RPMI7951 (cell line): ENCODE results near the gene LENG1. TPM values are rescaled to one million over a fixed set of nuclear protein-coding genes. Genes with fewer than 3 reads are reported as not detected.
"Not testable (repeated sequence)": the region's sequence is repeated elsewhere in the genome, so short reads cannot be mapped to it uniquely, and the experiment has no call there.

Experiments
- DNase-seq: peaks from one replicate; pipeline ENCODE4 v3.0.0-alpha.2; 2012; ENCODE audit warnings: low read depth
- total RNA-seq: library from RNA; depleted of rRNA; stranded (reverse); fragments of >200 nt; shearing (Covaris generic); gene quantifications from 2 replicates; pipeline ENCODE4 v1.2.3, GENCODE V29; 2014

The LENG1 gene
- total RNA-seq, 1 experiment from 2014 or later: 13.1 TPM

DNA sequence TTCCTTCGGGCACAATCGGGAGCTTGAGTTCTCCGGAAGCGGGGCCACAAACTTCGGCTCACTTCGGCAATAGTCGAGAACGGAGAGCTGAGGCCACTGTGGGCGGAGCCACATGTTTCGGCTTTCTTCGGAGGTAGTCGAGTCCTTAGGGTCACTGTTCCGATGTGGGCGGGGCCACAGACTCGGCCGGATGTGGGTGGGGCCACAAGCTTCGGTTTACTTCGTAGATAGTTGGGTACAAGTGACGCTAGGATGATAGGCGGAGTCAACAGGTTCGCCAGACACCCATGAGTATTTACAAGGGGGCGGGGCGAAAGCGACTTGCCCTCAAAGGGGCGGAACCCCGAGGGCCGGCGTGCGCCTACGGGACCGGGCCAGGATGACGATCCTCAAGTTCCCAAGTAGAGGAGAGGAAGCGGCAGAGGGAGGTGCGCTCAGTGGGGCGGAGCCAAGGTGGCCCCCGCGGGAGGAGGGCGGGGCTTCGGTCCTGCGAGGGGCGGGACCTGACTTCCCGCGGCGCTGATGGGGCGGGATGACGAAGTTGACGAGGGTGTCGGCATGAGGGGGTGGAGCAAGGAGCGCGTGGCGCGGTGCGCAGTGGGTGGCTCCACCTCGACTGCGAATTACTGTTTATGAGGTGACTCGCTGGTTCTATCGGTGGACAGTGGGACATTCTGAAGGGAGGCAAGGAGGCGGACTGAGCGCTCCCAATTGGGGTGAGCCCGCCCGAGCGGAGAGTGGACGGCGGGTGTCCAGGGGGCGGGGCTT is 30.4 kb upstream of the LENG1 start:
- peak; percentile 100 for DNase-seq

DNA sequence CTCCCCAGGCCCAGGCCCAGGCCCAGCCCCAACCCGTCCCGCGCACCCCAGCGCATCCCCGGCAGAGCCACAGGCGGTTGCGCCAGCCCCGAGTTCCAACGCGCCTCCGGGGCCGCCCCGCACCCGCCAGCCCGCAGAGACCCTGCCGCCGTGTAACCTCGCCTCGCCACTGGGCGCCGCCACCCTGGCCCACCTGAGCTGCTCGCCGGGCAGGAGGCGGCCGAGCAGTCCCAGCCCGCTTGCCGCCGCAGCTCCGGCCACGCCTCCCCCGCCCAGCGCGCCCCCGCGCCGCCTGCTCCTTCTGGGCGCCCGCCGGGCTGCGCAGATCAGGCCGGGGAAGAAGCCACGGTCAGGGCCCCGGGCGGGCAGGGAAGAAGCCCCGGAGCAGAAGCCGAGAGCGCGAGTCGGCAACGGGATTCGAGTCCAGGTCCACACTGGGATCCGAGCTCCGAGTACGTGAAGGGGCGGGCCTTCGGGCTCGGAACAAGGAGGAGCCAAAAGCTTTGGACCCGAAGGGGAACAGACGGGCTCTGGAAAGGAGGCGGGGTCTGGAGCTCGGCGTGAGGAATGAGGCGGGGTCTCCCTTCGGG is 29.7 kb upstream of the LENG1 start, which contains the start of gene MBOAT7:
MBOAT7 (minus strand) TSS at position 436 of the 590 bp plus-strand sequence. CDS start 1,072 bp downstream, outside the sequence.
- no peak for DNase-seq

DNA sequence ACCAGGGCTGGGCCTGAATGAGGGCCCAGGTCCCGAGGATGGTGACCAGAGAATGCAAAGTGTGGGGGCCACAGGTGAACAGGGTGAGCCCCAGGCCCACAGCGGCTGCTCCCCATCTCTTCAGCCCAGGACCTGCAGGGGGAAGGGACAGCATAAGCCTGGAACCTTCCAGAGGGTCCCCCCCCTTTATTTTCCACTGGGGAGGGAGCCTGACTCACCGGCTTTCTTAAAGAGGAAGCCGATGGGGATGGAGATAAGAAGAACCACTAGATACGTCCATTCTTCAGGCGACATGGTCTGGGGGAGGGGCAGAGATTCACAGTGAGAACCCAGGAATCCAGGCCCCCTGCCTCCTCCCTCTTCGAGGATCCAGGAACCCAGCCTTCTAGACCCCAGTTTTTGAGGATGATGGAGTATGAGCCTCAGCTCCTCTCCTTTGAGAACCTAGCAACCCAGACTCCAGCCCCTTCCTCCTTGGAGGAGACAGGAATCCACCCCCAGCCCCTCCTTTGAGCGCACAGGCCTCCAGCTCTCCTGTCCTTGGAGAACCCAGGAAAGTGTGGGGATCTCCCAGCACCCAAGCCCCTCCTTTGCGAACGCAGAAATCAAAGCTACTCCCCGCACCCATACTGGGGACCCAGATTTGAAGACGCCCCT is 28.8 kb upstream of the LENG1 start:
- DNase-seq: peak; percentile 91

DNA sequence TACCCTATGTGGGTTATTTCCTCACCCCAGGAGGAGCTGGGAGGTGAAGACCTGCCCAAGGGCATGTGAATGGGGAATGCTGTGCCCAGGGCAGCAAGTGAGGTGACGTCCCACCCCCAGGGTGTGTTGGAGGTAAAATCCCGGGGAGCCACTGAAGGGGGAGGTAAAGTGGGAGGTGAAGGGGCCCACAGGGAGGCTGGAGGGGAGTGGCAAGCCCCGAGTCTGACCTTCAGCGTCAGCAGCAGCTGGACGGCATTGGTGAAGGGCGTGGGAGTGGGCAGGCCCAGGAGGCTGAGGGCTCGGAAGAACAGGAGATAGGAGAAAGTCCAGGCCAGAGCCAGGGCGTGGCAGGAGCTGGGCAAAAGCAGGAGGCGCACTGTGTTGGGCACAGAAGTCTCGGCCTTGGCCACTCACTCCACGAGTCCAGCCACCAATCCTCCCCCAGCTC is 27.4 kb upstream of the LENG1 start:
- no peak for DNase-seq

DNA sequence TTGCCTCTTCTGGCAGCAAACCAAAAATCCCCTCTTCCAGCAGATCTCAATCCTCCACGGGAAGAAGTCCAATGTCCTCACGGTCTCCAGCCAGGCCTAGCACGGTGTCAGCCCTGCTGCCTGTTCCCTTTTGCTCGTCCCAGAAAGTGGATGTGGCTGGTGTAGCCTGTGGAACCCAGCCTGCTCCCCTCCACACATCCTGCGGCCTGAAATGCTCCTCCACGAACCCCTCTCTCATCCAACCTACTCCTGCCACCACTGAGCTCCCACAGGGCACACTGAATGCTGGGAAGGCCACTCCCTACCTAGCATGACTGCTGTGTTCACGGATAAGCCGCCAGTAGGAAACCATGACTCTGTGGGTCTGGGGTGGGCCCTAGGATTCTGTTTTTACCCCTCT is 26.8 kb upstream of the LENG1 start:
- no peak for DNase-seq

DNA sequence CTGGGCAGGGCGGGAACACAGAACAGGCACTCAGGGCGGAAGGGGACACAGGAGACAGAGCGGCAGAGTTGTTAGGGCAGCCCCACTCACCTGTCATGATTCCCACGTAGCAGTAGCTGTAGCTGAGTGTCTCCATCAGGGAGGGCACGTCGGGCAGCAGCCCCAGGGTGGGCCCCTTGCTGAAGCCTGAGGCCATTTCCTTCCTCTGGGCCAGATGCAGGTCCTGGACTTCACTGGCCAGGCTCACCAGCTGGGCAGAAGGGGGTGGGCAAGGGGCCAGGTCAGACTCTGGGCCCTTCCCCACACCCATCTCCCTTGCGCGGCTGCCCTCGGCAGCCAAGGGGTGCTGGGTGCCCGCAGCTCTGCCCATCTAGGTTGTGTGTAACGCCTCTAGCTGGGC is 23.9 kb upstream of the LENG1 start:
- DNase-seq: no peak

DNA sequence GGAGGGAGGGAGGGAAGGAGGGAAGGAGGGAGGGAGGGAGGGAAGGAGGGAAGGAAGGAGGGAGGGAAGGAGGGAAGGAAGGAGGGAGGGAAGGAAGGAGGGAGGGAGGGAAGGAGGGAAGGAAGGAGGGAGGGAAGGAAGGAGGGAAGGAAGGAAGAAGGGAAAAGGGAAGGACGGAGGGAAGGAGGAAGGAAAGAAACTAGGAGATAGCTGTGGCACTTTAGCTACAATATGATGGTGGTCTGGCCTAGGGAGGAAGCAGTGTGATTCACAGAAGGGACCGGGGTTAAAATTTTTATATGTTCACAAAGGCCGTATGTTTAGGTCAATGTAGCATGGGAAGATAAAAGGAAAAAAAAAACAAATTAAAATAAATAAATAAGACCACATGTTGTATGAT is 22.4 kb upstream of the LENG1 start:
- not testable (repeated sequence) for DNase-seq

DNA sequence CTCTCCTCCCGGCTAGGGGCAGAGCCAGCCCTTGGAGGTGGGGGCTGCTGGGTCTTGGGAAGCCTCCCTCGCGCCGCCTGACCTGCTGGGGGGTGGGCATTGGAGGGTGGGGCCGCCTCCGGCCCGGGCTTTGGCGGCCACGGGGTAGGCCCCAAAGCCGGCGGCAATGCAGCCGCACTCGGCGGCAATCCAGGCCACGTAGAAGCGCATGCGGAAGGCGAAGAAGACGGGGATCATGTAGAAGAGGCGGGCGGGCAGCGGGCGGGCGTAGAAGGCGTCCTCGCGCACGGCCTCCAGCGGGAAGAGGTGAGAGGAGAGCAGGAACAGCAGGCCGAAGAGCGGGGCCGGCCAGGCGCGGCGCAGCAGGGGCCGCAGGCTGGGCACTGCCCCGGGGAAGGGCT is 21.2 kb upstream of the LENG1 start:
- no peak for DNase-seq

DNA sequence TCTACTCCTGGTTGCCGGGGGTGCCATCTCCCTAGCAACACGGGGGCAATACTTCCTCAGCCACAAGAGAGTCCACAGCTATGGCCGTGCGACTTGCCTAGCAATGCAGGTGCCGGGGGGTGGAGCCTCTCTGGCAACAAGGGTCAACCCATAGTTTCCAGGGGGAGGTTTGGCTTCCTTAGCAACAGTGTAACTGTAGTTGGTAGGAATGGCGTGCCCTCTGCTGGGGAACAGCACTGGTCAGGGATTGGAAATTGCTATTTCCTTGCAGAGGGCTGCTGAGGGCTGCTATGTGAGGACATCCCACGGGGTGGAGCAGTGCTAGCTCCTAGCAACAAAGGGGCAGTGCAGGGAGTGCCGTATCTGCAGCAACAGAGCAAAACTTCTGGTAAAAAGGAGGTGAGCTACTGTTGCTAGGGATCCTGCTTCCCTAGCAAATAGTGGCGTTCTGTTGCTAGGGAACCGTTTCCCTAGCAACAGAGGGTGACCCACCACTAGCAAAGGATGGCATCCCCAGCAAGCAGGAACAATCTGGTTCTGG is 20.5 kb upstream of the LENG1 start:
- DNase-seq: peak; percentile 44

DNA sequence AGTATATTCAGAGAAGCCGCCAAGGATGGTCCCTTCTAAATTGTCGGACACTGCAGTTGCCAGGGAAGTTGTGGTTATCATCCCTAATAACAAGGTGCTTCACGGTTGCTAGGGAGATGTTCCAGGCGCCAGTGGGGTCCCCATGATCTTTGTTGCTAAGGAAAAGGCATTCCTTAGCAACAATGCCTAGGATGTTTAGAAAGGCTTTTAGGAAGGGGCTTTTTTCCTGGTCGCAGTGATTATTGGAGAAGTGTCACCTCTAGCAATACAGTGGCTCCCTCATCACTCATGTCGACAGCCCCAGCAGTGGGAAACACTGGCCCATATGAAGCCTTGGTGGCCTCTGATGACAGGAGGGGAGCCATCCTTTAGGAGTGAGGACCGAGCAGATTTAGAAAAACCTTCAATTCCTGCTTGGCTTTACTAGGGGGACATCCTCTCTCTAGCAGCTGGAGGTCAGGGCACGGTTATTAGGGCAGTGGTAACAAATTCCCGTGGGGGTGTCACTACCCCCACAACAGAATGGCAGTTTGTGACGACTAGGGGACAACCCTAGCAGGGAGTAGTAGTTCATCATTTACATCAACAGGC is 19.8 kb upstream of the LENG1 start:
- DNase-seq: no peak

DNA sequence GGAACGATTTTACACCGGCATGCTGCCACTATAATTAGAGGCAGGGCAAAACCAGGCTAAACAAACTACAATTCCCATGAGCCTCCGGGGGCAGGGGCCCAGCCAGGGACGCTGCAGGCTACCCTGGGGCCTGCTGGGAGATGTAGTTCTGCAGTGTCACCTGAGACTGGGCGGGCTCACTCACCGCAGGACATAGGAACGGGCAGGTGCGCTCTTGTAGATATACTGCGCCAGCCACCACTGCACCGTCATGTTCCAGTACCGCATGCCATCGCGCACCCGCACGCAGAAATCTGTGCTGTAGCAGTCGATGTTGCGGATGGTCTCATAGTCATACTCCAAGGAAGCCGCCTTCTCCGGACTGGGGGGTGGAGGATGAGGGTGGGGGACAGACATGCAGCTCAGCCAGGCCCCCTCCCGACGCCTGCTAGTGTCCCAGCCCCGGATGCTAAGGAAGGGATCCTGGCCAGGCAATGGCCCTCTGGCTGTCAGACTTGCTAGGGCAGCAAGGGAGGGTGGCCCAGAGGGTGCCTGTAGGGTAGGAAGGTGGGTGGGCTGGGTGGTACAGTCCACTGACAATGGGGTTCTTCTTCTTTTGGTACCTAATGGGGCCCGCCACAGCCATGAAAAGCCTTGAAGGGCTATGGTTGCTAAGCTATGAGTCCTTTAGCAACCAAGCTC is 19.2 kb upstream of the LENG1 start:
- DNase-seq: no peak

DNA sequence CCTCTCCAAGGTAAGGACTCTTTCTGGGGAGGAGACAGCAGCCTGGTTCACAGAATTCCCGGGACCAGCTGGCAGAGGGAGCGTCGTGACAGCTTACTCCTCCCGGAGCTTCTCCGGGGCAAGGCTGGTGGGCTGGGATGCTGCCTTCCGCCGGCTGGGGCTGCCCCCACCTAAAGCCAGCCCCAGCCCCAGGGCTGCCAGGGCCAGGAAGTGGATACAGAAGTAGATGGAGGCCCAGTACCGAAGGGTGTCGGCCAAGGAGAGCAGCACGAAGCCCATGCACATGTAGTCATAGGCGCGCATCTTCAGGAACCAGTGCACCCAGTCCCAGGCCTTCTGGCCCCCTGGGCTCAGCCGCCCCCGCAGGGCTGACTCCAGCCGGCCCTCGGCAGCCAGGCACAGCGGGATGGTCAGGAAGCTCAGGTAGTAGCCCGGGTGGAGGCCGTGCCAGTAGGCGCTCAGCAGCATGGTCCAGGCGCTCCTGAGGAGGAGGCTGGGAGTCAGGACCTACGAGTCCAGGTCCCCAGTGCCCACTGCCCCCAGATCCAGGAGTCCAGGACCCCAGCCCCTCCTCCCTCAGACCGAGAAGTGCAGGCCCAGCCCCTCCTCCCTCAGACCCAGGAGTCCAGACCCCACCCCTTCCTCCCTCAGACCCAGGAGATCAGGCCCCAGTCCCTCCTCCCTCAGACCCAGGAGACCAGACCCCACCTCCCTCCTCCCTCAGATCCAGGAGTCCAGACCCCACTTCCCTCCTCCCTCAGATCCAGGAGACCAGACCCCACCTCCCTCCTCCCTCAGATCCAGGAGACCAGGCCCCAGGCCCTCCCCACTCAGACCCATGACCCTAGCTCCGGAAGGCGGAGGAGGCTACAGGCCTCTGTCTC is 14.7 kb upstream of the LENG1 start:
- DNase-seq: no peak

DNA sequence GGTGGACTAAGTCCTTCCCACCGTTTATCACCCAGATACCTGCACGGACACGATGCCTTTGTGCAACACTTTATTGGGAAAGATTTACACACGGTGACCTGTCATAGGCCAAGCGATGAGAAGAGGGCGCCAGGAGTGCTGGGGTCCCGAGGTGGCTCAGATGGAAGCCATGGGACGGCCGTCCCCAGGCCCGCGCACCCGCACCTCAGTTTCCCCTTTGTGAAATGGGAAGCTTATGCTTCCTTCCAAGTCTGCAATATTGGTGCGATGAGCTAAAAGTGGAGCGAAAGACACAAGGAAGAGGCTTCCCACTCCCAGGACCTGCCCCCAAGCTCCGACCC is 13.8 kb upstream of the LENG1 start:
- DNase-seq: no peak

DNA sequence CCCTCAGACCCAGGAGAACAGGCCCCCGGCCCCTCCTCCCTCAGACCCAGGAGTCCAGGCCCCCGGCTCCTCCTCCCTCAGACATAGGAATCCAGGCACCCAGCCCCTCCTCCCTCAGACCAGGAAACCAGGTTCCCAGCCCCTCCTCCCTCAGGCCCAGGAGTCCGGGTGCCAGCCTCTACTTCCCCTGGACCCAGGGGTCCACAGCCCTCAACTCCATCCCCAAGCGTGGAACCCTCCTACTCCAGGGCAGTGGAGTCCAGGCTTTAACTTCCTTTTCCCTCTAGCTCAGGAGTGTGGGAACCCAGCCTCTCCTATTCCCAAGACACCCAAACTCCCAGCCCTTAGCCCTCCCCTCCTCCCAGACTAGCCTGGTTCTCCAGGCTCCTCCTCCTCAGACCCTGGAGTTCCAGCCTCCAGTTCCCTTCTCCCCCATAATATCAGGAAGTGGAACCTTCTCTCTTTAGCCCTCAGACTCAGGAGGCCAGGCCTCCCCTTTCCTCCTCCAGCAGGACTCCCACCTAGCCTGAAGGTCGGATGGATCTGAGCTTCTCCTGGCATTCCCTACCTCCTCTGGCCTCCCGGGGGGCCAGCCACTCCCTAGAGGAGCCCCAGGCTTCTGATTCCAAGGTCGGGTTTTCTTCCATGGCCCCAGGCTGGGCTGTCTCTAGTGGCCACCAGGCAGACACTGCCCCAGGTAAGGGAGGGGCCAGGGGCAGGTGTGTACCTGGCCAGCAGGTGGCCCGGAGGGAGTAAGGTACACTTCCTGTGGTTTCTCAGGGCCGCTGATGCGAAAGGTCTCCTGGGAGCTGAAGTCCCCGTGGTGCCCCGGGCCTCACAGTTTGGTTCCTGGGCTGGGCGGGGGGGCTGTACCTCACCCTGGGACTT is 13.2 kb upstream of the LENG1 start, which contains the start of gene TMC4:
TMC4 (minus strand) TSS at position 690 of the 888 bp plus-strand sequence; CDS start at position 647, 43 bp downstream.
- peak; percentile 36 for DNase-seq

DNA sequence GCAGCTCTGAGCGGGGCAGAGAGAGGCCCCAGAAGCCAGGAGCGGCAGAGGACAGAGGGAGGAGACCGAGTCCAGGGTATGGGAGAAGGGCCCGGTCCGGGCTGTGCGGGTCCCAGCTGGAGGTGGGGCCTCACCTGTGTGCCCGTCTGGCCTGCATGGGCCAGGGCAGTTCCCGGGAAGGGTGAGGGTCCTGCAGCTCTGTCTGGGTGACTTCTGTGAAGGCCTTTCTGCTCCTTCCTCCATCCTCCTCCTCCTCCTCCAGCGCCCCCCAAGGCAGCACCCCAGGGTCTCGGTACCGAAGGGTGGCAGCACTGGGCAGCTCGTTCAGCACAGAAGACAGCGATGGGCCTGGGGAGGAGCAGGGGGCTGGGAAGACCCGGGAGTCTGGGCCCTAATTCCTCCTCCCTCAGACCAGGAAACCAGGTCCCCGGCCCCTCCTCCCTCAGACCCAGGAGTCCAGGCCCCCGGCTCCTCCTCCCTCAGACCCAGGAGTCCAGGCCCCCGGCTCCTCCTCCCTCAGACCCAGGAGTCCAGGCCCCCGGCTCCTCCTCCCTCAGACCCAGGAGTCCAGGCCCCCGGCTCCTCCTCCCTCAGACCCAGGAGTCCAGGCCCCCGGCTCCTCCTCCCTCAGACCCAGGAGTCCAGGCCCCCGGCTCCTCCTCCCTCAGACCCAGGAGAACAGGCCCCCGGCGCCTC is 12.4 kb upstream of the LENG1 start:
- not testable (repeated sequence) for DNase-seq

DNA sequence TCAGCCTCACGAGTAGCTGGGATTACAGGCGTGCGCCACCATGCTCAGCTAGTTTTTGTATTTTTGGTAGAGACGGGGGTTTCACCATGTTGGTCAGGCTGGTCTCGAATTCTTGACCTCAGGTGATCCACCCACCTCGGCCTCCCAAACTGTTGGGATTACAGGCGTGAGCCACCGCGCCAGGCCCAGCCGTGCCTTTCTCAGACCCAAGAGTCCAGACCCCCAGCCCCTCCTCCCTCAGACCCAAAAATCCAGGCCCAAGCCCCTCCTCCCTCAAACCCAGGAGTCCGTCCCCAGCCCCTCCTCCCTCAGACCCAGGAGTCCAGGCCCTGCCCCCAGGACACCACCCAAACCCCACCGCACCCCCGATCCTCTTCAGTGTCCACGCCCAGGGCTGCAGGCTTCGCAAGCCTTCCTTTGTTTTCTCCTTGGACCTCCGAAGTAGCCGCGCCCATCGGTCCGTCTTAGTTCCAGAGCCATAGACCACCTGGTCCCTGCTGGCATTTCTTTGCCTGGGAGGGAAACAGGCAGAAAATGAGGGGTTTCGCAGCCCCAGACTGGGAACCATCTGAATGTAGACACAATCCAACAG is 9.7 kb upstream of the LENG1 start:
- no peak for DNase-seq

DNA sequence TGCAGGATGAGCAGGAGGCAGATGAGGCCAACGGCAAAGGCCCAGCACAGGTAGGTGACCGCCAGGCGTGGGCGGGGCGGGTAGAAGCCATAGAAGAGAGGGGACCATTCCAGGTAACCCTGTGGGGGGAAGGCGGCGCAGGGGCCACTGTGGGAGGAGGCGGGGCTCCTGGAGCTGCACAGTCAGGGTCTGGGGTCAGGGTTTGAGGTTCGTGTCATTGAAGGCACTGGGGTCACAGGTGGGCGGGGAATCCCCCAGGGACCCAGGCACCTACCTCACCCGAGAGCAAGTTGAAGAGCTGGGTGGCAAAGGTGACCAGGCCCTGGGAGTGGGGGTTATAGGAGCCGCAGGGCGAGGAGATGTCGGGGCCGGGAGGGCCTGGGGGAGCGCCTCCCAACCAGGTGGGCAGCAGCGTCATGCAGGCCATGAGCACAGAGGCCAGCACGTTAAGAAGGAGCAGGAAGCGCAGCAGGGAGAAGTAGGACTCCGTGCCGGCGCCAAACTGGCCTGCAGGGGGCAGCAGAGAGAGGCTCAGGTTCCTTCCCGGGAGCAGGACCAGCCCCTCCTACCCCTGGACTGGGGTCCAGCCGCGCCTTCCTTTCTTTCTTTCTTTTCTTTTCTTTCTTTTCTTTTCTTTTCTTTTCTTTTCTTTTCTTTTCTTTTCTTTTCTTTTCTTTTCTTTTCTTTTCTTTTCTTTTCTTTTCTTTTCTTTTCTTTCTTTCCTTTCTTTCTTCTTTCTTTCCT is 8.8 kb upstream of the LENG1 start:
- DNase-seq: peak; percentile 80

DNA sequence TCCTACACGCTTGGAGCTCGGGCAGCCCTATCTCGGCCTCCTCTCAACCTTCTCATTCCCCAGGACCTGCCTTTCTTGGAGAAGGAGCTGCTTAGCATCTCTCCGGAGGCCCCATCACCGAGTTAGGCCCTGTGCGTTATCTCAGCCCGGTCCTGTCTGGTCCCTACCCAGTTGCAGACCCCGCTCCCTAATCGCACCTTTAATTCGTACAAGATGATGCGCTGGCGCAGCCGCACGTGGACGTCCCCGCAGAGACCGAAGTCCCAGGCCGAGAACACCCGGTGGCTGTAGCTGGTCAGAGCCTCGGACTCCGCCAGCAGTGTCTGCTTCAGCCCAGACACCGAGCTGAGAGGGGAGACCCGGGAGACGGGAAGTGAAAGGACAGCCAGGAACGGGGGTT is 5.7 kb upstream of the LENG1 start:
- no peak for DNase-seq
